ENCODE data around the gene LINC01488. TPM values are rescaled to one million over a fixed set of nuclear protein-coding genes. Genes with fewer than 3 reads are reported as not detected.

LINC01488 gene
- total RNA-seq, 2 experiments from 2014 or later: not detected

DNA sequence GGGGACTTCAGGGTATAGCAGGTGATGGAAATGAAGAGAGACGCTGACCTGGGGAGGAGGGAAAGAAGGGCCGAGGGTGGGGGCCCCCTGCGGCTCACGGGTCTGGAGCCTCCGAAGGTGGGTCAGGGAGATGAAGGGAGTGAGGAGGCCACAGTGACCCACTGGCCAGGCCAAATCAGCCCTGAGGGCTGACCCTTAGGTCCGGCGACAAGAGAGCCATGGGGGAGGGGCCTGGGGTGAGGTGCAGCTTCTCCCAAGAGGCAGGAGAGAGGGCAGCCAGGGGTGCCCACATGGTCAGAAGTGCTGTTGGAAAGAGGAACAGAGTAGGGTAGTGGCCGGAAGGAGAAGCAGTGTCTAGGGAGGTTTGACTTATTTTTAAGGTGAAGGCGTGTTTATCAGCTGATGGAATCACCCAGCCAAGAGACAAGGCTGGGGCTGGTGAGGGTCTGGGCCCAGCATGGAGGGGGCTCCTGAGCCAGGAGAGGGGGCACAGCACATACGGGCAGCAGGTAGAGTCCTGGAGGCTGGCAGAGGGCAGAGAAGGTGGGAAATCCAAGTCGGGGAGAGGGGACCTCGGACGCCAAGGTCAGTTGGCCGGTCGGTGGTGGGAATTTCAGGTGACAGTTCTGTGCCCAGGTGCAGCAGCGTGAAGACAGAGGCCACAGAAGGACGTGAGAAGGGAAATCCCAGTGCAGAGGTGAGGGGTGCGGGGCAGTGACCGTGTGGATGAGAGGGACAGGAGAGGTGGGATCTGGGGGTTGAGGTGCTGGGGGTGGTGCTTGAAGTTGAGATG, 49.0 kb downstream of the LINC01488 start:
- no peaks in the 10 kb centered on the region for H3K36me3 Mint-ChIP-seq (ENCODE audit: low read depth)
- H3K27ac Mint-ChIP-seq: no peak overlapping the region
- peaks cover 2% of the 10 kb centered on the region for H3K27me3 Mint-ChIP-seq
- CTCF ChIA-PET: no interaction called here
- H3K4me3 Mint-ChIP-seq: no peak overlapping the region
- no peak for DNase-seq
- POLR2A ChIA-PET: no interaction called here
- no peaks in the 10 kb centered on the region for H3K4me1 Mint-ChIP-seq
- no peaks in the 10 kb centered on the region for H3K9me3 Mint-ChIP-seq

DNA sequence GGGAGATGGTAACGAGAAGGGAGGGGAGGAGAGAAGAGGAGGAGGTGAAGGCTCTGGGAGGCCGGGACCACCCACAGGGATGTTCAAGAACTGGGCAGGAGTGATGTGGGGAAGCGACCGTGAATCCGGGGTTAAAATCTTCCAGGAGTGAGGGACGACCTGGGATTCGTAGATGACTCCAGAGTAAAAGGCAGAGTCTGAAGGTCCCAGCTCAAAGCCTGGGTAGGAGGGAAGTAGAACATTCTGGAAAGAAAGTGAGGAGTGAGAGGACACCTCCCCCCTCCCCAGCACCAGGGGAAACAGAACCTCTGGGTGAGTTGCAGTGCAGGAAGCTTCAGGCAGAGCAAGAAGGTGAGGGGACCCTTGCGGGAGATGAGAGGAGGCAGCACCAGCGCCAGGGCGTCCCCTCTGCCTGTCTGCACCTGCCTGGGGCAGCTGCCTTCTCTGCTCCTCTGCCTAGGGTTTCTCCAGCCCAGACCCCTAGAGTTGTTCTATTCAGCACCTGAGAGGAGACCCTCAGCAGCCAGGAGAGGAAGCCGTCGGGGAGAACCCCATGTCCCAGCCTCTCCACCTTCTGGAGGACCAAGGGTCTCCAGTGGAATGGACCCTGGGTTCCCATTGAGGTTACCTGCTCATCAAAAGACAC, 49.7 kb downstream of the LINC01488 start:
- CTCF ChIA-PET: no interaction called here
- POLR2A ChIA-PET: no interaction called here
- Mint-ChIP-seq H3K27ac (no peak overlapping the region), H3K4me1 (no peaks in the 10 kb centered on the region), H3K27me3 (peaks cover 2% of the 10 kb centered on the region), H3K4me3 (no peak overlapping the region), H3K9me3 (no peaks in the 10 kb centered on the region), H3K36me3 (ENCODE audit: low read depth) (no peaks in the 10 kb centered on the region)
- DNase-seq: no peak

DNA sequence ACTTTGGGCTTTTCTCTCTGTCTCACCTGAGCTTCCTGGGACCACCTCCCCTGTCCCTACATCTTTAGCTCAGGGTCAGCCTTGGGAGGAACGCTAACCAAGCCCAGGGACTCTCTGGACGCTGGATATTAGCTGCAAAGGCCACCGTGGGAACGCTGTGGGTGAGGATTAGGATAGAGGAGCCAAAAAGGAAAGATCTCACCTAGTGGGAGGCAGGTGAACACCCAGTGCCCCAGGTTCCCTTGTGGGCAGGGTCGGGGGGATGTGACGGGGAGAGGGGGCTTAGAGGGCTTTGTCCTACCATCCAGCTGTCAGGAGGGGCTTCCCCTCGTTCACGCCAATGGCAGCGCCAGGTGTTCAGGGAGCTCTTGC, 50.2 kb downstream of the LINC01488 start:
- POLR2A ChIA-PET: no interaction called here
- CTCF ChIA-PET: no interaction called here
- no peaks in the 10 kb centered on the region for H3K36me3 Mint-ChIP-seq (ENCODE audit: low read depth)
- no peak overlapping the region for H3K27ac Mint-ChIP-seq
- no peak overlapping the region for H3K4me3 Mint-ChIP-seq
- no peaks in the 10 kb centered on the region for H3K9me3 Mint-ChIP-seq
- DNase-seq: no peak
- peaks cover 2% of the 10 kb centered on the region for H3K27me3 Mint-ChIP-seq
- no peaks in the 10 kb centered on the region for H3K4me1 Mint-ChIP-seq

DNA sequence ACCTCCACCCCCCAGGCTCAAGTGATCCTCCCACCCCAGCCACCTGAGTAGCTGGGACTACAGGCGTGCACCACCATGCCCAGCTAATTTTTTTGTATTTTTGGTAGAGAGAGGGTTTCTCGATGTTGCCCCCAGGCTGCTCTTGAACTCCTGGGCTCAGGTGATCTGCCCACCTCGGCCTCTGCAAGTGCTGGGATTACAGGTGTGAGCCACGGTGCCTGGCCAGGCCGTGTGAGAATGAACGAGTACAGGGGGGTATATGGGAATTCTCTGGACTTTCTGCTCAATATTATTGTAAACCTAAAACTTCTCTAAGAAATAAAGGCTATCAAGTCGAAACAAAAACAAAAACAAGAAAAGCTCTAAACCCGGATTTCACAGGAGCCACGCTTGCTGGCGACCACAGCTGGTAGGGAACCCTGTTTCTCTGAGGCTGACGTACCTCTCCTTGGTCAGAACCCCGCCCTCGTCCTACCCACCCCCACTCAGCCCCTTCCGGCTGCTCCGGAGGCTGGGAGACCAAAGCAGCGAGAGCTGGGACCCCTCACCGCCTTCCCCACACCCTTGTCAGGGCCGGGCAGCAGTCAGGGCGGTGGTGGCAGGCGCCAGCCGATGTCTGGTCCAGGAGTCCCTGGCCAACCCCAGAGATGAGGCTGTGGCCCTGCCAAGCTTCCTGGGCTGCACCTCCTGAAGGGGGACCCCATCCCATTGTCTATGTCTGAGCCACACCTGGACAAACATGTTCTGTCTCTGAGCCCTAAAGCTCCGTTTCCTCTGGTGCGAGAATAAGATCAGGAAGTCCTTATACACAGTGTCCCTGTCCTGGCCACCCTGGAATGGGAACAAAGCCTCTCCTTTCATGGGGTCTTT, 52.1 kb downstream of the LINC01488 start:
- no peak for DNase-seq
- ChIA-PET POLR2A (no interaction called here), CTCF (no interaction called here)
- Mint-ChIP-seq H3K27ac (no peak overlapping the region), H3K36me3 (ENCODE audit: low read depth) (no peaks in the 10 kb centered on the region), H3K27me3 (peaks cover 2% of the 10 kb centered on the region), H3K4me3 (no peak overlapping the region), H3K4me1 (no peaks in the 10 kb centered on the region), H3K9me3 (no peaks in the 10 kb centered on the region)

DNA sequence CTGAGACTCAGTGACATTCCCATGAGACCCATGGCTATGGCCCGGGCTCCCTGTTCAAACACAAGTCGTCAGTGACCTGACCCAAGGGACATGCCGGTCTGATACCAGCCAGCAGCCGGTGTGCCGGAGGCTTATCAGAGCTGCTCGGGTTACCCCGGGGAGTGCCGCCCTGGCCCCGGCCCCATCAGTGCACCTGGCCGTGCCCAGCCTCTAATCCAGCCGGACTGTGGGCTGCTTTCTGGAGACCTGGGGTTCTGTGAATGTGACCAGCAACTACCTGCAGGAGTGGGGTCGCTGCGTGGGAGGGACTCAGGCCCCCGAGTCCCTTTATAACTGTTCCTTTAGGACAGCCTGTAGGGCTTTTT, 52.7 kb downstream of the LINC01488 start:
- ChIA-PET CTCF (no interaction called here), POLR2A (no interaction called here)
- Mint-ChIP-seq H3K4me1 (no peaks in the 10 kb centered on the region), H3K4me3 (no peak overlapping the region), H3K9me3 (no peaks in the 10 kb centered on the region), H3K27ac (no peak overlapping the region), H3K27me3 (peaks cover 2% of the 10 kb centered on the region), H3K36me3 (ENCODE audit: low read depth) (no peaks in the 10 kb centered on the region)
- no peak for DNase-seq

DNA sequence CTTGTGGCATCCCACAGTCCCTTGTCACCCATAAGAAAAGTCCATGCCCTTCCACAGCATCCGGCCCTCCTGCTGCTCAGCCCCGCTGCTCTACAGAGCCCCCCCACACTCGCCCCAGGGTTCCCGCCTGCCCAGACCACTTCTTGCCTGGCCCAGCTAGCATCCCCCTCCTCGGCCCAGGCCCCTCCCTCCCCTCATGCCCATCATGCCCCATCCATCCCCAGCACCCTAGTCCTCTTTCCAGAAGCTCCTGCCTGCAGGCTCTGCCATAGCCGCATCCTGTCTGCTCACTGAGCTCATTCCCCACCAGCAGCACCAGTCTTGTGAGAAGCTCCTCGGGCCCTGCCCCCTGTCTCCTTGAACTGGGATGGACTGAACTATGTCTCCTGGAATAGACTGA, 54.4 kb downstream of the LINC01488 start:
- CTCF ChIA-PET: no interaction called here
- no peak for DNase-seq
- no peaks in the 10 kb centered on the region for H3K9me3 Mint-ChIP-seq

DNA sequence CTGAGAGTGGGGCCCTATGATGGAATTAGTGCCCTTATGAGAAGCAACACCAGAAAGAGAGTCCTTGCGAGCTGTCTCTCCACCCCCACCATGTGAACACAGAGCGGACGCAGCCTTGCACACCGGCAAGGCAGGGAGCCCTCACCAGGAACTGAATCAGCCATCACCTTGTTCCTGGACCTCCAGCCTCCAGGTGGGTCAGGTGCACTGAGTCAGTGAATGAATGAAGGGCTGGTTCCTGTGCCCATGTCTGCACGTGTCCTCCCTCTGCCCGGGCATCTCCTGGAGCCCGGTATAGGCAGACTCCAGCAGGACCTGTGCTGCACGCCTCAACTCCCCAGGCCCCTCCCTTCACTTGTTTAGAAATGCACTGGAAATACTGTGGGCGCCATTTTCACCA, 54.9 kb downstream of the LINC01488 start:
- no peak for DNase-seq
- no peak overlapping the region for H3K4me3 Mint-ChIP-seq
- H3K9me3 Mint-ChIP-seq: no peaks in the 10 kb centered on the region
- POLR2A ChIA-PET: no interaction called here
- H3K36me3 Mint-ChIP-seq (ENCODE audit: low read depth): no peaks in the 10 kb centered on the region
- no peaks in the 10 kb centered on the region for H3K4me1 Mint-ChIP-seq
- H3K27me3 Mint-ChIP-seq: peaks cover 2% of the 10 kb centered on the region
- CTCF ChIA-PET: no interaction called here
- no peak overlapping the region for H3K27ac Mint-ChIP-seq

More for the DNA sequence above, 54.4 kb downstream of the LINC01488 start:
- Mint-ChIP-seq H3K4me1 (no peaks in the 10 kb centered on the region), H3K27ac (no peak overlapping the region), H3K36me3 (ENCODE audit: low read depth) (no peaks in the 10 kb centered on the region), H3K4me3 (no peak overlapping the region), H3K27me3 (peaks cover 2% of the 10 kb centered on the region)
- POLR2A ChIA-PET: no interaction called here

DNA sequence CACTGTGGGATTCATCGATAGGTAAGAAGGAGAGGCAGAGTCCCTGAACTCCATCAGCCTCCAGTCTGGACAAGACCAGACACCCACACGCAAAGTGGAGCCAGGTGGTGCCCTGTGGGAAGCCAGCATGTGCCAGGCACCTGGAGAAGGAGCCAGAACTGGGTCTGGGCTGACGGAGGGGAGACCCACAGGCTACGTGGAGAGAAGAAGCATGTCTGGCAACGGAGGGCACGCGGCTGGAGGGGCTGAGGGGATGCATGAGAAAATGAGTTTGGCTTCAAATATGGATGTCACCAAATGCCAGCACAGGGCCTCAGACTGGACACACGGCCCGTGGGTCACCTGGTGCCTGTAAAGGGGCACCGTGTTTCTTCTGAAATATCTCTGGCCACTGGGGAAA, 55.7 kb downstream of the LINC01488 start:
- POLR2A ChIA-PET: no interaction called here
- CTCF ChIA-PET: no interaction called here

DNA sequence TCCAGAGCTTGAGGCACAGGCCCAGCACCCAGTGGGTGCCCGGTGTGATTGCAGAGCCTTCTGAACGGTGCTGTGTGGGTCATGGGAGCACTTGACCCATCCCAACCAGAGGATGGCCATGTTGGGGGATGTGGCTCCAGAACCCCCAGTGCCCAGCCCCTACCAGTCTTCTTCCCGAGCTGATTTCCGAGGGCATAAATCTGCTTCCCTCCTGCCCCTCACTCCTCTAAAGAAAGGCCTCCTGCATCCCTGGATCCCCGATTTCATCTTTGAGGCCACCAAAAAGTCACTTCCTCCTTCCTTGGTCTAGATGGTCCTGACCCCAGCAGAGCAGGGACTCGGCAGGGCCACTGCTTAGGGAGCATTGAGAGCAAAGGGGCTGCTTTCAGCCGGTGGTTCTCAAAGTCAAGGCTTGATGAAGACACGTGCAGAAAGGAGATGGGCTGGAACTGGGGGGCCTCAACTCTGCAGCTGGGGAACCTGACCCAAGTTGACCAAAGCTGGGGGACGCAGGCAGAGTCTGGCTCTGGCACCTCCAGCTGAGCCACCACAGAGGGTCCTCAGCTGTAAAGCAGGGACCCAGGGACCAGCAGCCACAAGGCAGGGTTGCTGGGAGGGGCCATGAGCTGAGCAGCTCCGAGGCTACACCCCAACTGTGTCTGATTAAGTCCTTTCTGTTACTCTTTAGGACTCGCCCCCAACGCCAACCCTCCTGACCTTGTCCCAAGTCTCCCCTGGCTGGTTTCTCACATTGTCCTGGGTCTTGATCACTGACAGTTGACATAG, 56.6 kb downstream of the LINC01488 start:
- Mint-ChIP-seq H3K4me3 (no peak overlapping the region), H3K27ac (no peak overlapping the region), H3K27me3 (no peaks in the 10 kb centered on the region), H3K4me1 (no peaks in the 10 kb centered on the region), H3K36me3 (ENCODE audit: low read depth) (no peaks in the 10 kb centered on the region), H3K9me3 (no peaks in the 10 kb centered on the region)
- POLR2A ChIA-PET: no interaction called here
- no peak for DNase-seq
- CTCF ChIA-PET: no interaction called here

More for the DNA sequence above, 55.7 kb downstream of the LINC01488 start:
- H3K9me3 Mint-ChIP-seq: no peaks in the 10 kb centered on the region
- no peak for DNase-seq
- no peaks in the 10 kb centered on the region for H3K4me1 Mint-ChIP-seq
- peaks cover 2% of the 10 kb centered on the region for H3K27me3 Mint-ChIP-seq
- H3K27ac Mint-ChIP-seq: no peak overlapping the region
- H3K36me3 Mint-ChIP-seq (ENCODE audit: low read depth): no peaks in the 10 kb centered on the region
- H3K4me3 Mint-ChIP-seq: no peak overlapping the region

DNA sequence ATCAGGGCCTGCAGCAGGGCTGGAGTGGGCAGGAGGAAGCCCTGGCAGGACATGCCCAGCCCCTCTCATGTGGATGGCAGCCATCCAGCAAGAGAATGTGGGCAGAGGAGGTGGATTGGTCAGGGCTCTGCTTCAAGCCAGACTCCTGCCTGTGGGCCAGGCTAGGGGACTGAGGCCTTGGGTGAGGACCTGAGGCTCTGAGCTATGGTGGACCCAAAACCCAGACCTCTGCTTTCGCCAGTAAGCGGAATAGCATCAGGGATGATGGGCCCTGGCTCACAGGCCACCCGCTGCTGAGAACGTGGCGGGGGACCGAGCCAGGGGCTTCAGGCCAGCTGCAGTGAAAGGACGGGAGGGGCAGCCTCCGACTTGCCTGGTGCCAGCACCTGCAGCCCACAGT, 57.4 kb downstream of the LINC01488 start:
- H3K27me3 Mint-ChIP-seq: no peaks in the 10 kb centered on the region
- no peak for DNase-seq
- H3K9me3 Mint-ChIP-seq: no peaks in the 10 kb centered on the region
- no peak overlapping the region for H3K4me3 Mint-ChIP-seq
- ChIA-PET CTCF (no interaction called here), POLR2A (no interaction called here)
- no peak overlapping the region for H3K27ac Mint-ChIP-seq
- H3K4me1 Mint-ChIP-seq: no peaks in the 10 kb centered on the region
- no peaks in the 10 kb centered on the region for H3K36me3 Mint-ChIP-seq (ENCODE audit: low read depth)

DNA sequence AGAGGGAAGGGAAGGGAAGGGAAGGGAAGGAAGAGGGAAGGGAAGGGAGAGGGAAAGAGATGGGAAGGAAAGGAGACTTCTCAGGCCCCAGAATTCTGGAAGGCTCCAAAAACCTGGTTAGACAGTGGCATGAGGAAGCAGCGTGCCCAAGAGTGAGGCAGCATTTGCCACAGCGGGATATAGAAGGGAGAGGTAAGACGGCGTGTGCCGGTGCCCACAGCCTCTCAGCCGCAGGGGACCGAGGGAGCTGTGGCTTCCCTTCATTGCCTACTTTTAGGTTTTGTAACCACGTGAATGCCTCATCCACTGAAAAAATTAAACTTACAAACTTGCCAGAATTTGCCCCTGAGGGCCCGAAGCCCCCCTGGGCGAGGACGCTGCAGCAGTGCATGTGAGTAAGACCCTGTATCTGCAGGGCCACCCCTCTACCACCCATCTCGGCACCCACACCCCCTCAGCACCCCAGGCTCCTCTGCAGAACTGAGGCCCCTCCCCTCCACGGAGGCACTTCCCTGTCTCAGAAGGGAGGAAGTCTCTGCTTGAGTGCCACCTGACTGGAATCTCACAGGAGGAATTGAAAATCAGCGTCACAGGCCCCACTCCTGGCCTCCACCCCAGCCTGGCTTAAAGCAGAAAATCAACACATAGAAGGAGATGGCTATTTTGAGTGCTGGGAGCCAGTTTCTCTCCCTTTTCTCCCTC, 58.1 kb downstream of the LINC01488 start:
- ChIA-PET POLR2A (no interaction called here), CTCF (no interaction called here)
- Mint-ChIP-seq H3K36me3 (ENCODE audit: low read depth) (no peaks in the 10 kb centered on the region), H3K9me3 (no peaks in the 10 kb centered on the region), H3K27ac (no peak overlapping the region), H3K4me1 (no peaks in the 10 kb centered on the region), H3K27me3 (no peaks in the 10 kb centered on the region), H3K4me3 (no peak overlapping the region)
- DNase-seq: no peak

DNA sequence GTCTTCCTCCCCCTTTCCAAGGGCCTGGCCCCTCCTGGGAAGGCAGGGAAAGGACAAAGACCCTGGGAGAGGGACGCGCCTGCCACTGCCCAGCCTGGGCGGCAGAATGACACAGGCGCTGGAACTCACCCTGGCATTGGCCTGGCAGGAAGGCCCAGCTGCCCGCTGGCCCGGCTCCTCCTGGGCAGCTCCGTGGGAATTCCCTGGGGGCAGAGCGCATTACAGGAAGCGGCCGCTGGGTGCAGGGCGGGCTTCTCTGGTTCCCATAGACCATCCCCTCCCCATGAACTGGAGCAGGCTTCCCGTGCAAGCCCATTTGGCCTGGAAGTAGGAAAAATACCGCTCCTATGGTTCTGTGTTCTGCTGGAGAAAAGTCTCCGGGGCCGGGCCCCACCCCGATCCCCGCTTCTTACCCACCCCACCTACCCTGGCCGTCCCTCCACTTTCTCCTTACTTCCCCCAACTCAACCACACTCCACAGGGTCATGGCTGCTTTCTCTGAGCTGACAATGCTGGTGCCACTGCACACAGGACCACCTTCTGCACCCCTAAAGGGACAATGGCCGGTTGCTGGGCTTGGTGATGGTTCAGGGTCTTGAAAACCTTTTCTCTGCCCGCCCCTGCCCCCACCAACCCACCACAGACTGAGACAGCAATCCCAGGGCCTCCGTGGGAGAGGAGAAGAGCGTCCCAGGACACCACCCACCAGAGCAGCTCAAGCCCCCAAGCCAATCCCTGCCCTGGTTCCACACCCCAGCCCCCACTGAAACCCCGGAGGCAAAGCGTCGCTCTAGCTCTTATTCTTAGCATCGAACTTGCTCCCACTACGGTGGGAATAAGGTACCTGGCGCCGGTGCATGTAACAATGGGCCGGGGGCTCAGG, 58.9 kb downstream of the LINC01488 start:
- DNase-seq: no peak
- H3K4me1 Mint-ChIP-seq: peaks cover 1% of the 10 kb centered on the region
- no peaks in the 10 kb centered on the region for H3K36me3 Mint-ChIP-seq (ENCODE audit: low read depth)
- POLR2A ChIA-PET: no interaction called here
- H3K4me3 Mint-ChIP-seq: no peak overlapping the region
- H3K27ac Mint-ChIP-seq: no peak overlapping the region
- CTCF ChIA-PET: no interaction called here
- no peaks in the 10 kb centered on the region for H3K27me3 Mint-ChIP-seq
- H3K9me3 Mint-ChIP-seq: no peaks in the 10 kb centered on the region

All from activated CD4-positive, alpha-beta memory T cell treated with anti-CD3 and anti-CD28 coated beads, Interleukin-2, amount 10 ng/mL, durations not matched to agents 7 days and 5 days (primary cell).